Activated CD8-positive, alpha-beta T cell treated with anti-CD3 and anti-CD28 coated beads, Interleukin-2, amount 10 ng/mL, durations not matched to agents 7 days and 5 days (primary cell): Measurements from ENCODE around the gene SPIN1. TPM values are rescaled to one million over a fixed set of nuclear protein-coding genes. Genes with fewer than 3 reads are reported as not detected.

Experiments used
- ATAC-seq: fragments of 150-1000 bp; cut with Tn5 transposase; one replicate; pipeline ENCODE4 v1.10.0; 2021; ENCODE audit warnings: moderate library complexity
- CTCF ChIA-PET: fragments of 350-600 bp; sonication (Branson Sonifier 250); formaldehyde crosslinking; loops from one replicate; lab custom pipeline; 2021; ENCODE audit warnings: antibody characterized with exemption; lab: Charles Lee
- POLR2A ChIA-PET: fragments of 350-600 bp; sonication (Branson Sonifier 250); formaldehyde crosslinking; loops from one replicate; lab custom pipeline; 2021; ENCODE audit warnings: antibody characterized with exemption; lab: Charles Lee
- DNase-seq: peaks from one replicate; pipeline ENCODE4 v3.0.0-alpha.2; 2020
- H3K27ac Mint-ChIP-seq: one replicate; pipeline ENCODE4 v1.8.0; 2021; ENCODE audit warnings: mild to moderate bottlenecking, mixed read lengths
- H3K27me3 Mint-ChIP-seq: one replicate; pipeline ENCODE4 v1.8.0; 2021; ENCODE audit warnings: low read depth, mixed read lengths
- H3K36me3 Mint-ChIP-seq: one replicate; pipeline ENCODE4 v1.8.0; 2021; ENCODE audit warnings: low read depth, mixed read lengths
- H3K4me1 Mint-ChIP-seq: one replicate; pipeline ENCODE4 v1.8.0; 2021; ENCODE audit warnings: low read depth, mixed read lengths
- H3K4me3 Mint-ChIP-seq: one replicate; pipeline ENCODE4 v1.8.0; 2021; ENCODE audit warnings: mild to moderate bottlenecking, mixed read lengths
- H3K9me3 Mint-ChIP-seq: one replicate; pipeline ENCODE4 v1.8.0; 2022; ENCODE audit warnings: mixed read lengths; ENCODE audit not compliant: insufficient read depth
- total RNA-seq, 2 experiments: library from RNA; stranded (reverse); gene quantifications; one replicate each; pipeline ENCODE4 v1.2.3, GENCODE V29; 2021

Gene SPIN1
- total RNA-seq, 2 experiments from 2014 or later, result 50.5 to 54.4 TPM

DNA sequence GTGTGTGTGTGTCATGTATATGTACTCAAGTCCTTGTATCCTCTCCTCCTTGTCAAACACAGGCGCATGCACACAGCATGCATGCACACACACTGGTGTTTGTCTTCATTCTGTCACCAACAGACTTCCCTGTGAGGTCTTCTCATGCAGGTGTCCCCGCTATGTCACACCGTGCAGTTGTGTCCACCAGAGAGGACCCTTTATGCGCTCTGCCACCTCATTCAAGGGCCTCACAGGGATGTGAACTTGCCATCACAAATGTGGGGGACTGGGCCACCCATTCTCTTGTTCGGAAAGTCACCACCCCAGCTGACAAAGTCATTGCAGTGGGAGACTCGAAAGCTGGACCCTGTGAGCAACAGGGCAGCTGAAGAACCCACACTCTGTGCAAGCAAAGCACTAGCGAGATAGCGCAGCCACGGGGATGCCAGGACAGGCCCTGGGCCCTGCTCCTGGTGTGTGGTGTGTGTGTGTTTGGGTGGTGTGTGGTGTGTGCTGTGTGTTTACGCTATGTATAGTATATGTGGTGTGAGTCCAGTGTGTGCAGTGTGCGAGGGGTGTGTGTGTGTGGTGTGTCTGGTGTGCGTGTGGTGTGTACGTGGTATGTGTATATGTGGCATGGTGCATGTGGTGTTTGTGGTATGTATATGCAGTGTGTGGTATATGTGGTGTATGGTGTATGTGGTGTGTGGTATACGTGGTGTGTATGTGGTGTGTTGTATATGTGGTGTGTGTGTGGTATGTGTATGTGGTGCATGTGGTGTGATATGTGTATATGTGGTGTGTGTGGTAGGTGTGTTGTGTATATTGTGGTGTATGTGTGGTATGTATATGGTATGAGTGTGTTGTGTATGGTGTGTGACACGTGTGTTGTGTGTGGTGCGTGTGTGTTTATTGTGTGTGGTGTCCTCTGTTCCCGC is 115.9 kb downstream of the SPIN1 start:
- peaks cover 5% of the 10 kb centered on the region for H3K27me3 Mint-ChIP-seq
- no peak overlapping the region for H3K27ac Mint-ChIP-seq
- no peak overlapping the region for H3K4me3 Mint-ChIP-seq
- ATAC-seq (no peak), DNase-seq (no peak)
- ChIA-PET CTCF (no interaction called here), POLR2A (no interaction called here)
- H3K9me3 Mint-ChIP-seq, result peaks cover 5% of the 10 kb centered on the region
- H3K36me3 Mint-ChIP-seq, result no peaks in the 10 kb centered on the region
- no peaks in the 10 kb centered on the region for H3K4me1 Mint-ChIP-seq

DNA sequence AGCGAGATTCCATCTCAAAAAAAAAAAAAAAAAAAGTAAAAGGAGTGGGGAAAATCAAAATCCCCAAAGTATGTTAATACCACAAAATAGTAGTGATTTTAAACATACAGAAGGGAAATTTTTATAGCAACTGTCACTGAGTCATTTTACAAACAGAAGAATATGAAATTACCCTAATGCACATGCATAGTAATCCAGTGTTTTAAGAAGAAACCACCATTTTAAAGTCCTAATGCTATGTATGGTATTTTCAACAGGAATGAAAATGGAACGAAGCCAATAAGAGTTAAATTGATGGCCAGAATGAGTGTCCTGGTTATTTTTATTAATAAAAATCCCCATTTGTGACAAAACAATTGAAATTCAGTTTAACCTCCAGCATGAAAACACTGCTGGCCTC is 120.1 kb downstream of the SPIN1 start:
- no peaks in the 10 kb centered on the region for H3K36me3 Mint-ChIP-seq
- ATAC-seq (no peak), DNase-seq (no peak)
- ChIA-PET POLR2A (no interaction called here), CTCF (no interaction called here)
- H3K4me1 Mint-ChIP-seq, result no peaks in the 10 kb centered on the region
- H3K27me3 Mint-ChIP-seq, result peaks cover 15% of the 10 kb centered on the region
- no peak overlapping the region for H3K4me3 Mint-ChIP-seq
- no peak overlapping the region for H3K27ac Mint-ChIP-seq
- peaks cover 5% of the 10 kb centered on the region for H3K9me3 Mint-ChIP-seq

DNA sequence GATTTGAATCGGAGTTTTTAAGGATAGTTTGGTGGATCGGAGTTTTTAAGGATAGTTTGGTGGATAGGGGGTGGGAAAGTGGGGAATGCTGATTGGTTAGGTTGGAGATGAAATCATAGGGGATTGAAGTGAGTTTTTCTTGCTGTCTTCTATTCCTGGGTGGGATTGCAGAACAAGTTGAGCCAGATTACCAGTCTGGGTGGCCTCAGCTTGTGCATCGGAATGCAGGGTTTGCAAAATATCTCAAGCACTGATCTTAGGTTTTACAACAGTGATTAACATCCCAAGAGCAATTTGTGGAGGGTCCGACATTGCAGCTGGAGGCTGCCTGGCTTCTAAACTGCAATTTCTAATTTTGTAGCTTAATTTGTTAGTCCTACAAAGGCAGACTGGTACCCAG is 123.7 kb downstream of the SPIN1 start:
- Mint-ChIP-seq H3K27me3 (peaks cover 10% of the 10 kb centered on the region), H3K9me3 (peaks cover 8% of the 10 kb centered on the region), H3K4me1 (no peaks in the 10 kb centered on the region), H3K27ac (no peak overlapping the region), H3K36me3 (no peaks in the 10 kb centered on the region), H3K4me3 (no peak overlapping the region)
- DNase-seq, result no peak
- POLR2A ChIA-PET, result no interaction called here
- CTCF ChIA-PET, result no interaction called here
- no peak for ATAC-seq

DNA sequence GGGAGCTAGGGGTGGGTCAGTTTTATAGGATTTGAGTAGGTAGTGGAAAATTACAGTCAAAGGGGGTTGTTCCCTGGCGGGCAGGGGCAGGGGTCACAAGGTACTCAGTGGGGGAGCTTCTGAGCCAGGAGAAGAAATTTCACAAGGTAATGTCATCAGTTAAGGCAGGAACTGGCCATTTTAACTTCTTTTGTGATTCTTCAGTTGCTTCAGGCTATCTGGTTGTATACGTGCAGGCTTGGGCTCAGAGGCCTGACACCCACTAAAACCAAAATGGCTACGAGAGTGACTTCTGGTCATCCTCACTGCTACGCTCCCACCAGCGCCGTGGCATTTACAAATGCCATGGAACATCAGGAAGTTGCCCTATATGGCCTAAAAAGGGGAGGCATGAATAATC is 126.0 kb downstream of the SPIN1 start:
- POLR2A ChIA-PET, result no interaction called here
- no peak overlapping the region for H3K27ac Mint-ChIP-seq
- H3K4me3 Mint-ChIP-seq, result no peak overlapping the region

DNA sequence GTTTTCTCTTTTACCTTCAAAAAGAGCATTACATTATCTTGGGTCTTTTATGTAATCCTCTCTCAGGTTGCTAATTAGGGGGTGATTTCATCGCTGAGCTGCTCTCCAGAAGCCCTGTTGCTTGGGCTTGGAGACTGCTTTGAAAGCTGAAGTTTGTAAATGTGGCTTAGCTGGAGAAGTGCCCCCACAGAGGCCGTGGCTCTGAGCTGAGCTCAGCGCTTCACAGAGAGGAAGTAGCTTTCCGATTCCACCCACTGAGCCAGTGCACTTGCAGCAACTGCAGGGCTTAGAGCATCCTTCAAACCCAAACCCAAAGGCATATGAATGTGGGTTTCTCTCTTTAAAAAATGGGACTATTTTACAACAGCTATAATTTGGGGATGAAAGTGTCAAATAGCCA is 133.1 kb downstream of the SPIN1 start:
- DNase-seq, result no peak
- Mint-ChIP-seq H3K4me3 (no peak overlapping the region), H3K9me3 (no peaks in the 10 kb centered on the region), H3K36me3 (no peaks in the 10 kb centered on the region), H3K27me3 (peaks cover 2% of the 10 kb centered on the region), H3K27ac (no peak overlapping the region), H3K4me1 (no peaks in the 10 kb centered on the region)
- ChIA-PET POLR2A (no interaction called here), CTCF (interaction anchor here (1.2 kb wide), 1 partner anchor 11 kb away, joined by 3 read pairs; no protein-coding TSS in a partner anchor)
- ATAC-seq, result no peak

More for the DNA sequence above, 126.0 kb downstream of the SPIN1 start:
- Mint-ChIP-seq H3K4me1 (no peaks in the 10 kb centered on the region), H3K27me3 (peaks cover 10% of the 10 kb centered on the region), H3K36me3 (no peaks in the 10 kb centered on the region), H3K9me3 (peaks cover 3% of the 10 kb centered on the region)
- no peak for ATAC-seq
- CTCF ChIA-PET, result no interaction called here
- no peak for DNase-seq

DNA sequence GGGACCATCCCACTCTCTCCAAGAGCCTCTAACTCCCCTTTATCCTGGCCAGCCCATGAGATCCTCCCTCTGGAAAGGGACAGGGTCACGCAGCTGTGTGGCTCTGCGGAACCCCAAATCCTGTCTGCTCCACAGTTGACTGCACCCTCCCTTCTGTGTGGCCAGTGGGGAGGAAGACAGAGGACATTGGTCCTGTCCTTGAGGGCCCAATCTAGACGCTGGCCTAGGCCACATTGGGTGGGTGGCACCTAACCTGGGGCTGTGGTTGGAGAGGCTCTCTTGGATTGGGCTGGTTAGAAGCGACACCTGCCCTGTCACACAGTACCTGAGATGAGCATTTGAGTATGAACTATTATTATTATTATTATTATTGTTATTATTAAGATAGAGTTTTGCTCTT is 134.1 kb downstream of the SPIN1 start:
- no peaks in the 10 kb centered on the region for H3K36me3 Mint-ChIP-seq
- ATAC-seq, result no peak
- no peaks in the 10 kb centered on the region for H3K9me3 Mint-ChIP-seq
- H3K4me1 Mint-ChIP-seq, result no peaks in the 10 kb centered on the region
- no peak for DNase-seq
- POLR2A ChIA-PET, result no interaction called here
- no peak overlapping the region for H3K4me3 Mint-ChIP-seq
- CTCF ChIA-PET, result no interaction called here
- H3K27ac Mint-ChIP-seq, result no peak overlapping the region
- peaks cover 5% of the 10 kb centered on the region for H3K27me3 Mint-ChIP-seq

DNA sequence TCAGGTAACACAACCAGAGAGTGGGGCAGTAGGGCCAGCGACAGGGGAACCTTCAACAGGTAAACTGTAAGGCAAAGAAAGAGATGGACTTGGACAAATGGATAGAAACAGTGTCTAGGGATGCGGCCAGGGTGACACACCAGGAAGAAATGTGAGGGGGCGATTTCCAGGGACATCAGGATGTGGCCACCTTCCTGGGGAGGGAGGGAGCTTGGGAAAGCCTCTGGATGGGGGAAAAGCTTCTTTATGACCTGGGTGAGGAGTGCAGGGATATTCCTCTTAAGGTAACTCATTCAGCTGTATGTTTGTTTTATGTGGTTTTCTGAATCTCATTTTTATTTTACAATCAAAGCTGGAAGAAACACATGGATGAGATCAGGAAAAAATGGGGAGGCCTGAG is 134.8 kb downstream of the SPIN1 start:
- no peak overlapping the region for H3K27ac Mint-ChIP-seq
- no peak for DNase-seq
- no peak overlapping the region for H3K4me3 Mint-ChIP-seq
- no peak for ATAC-seq
- H3K9me3 Mint-ChIP-seq, result no peaks in the 10 kb centered on the region
- peaks cover 5% of the 10 kb centered on the region for H3K27me3 Mint-ChIP-seq
- CTCF ChIA-PET, result no interaction called here
- H3K36me3 Mint-ChIP-seq, result no peaks in the 10 kb centered on the region
- POLR2A ChIA-PET, result no interaction called here
- no peaks in the 10 kb centered on the region for H3K4me1 Mint-ChIP-seq

DNA sequence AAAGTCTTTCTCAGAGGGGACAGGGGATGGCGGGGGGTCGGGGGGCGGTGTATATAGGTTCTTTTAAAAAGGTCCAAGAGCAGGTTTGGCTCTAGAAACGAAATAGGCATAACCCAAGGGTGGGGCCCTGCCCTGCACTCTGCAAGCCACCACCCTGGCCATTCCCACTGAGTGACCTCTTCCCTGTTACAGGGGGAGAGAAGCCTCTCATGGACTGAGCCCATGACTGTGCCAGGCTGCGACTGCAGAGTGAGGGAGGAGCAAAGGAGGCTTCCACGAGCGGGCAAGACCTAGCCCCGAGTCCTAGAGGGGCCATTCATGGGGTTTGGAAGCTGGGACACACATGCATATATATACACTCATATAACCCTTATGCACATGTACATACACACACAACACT is 136.7 kb downstream of the SPIN1 start:
- Mint-ChIP-seq H3K27ac (no peak overlapping the region), H3K36me3 (no peaks in the 10 kb centered on the region), H3K27me3 (peaks cover 10% of the 10 kb centered on the region), H3K9me3 (no peaks in the 10 kb centered on the region), H3K4me1 (no peaks in the 10 kb centered on the region), H3K4me3 (no peak overlapping the region)
- ATAC-seq (no peak), DNase-seq (no peak)
- ChIA-PET CTCF (no interaction called here), POLR2A (no interaction called here)

DNA sequence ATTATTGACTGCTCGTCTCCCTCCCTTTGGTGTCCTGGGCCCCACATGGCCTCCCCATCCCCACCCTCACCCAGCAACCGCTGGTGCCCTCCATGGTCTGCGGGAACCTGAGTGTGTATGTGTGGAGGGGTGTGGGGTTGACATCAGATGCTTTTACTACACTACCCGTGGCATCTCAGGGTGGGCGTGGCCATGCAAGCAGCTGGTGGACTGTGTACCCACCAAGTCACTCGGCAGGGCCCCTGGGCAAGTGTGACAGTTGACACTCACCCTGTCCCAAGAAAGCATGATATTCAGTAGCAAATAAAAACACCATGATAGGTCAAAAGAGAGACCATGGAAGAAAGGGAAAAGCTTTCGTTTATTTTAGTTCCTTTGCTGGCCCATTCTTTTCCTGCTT is 139.4 kb downstream of the SPIN1 start:
- DNase-seq (no peak), ATAC-seq (no peak)
- POLR2A ChIA-PET, result no interaction called here
- Mint-ChIP-seq H3K4me1 (peaks cover 3% of the 10 kb centered on the region), H3K36me3 (no peaks in the 10 kb centered on the region), H3K4me3 (no peak overlapping the region), H3K27ac (no peak overlapping the region), H3K27me3 (peaks cover 18% of the 10 kb centered on the region), H3K9me3 (no peaks in the 10 kb centered on the region)
- CTCF ChIA-PET, result no interaction called here

Other genes with a start within 250 kb of the SPIN1 start
- gene SPATA31C2, start 250.0 kb upstream of the SPIN1 start, total RNA-seq, result not detected
- not detected for gene NXNL2, start 146.7 kb downstream of the SPIN1 start, total RNA-seq